HCT116 (cell line): ENCODE results near the gene SNRPF.

Source experiments
- CTCF ChIP-seq, 3 experiments: fragments of 200-600 bp in 1 of 3; sonication (generic) in 1 of 3; IDR thresholded peaks in 2 of 3; conservative IDR thresholded peaks in 1 of 3; 2 replicates each; pipeline ENCODE4 v1.5.1; 2012 to 2017; ENCODE audit warnings: low read depth in 2 of 3, low read length in 2 of 3, antibody characterized with exemption in 1 of 3, borderline replicate concordance in 1 of 3, control low read depth in 1 of 3, mild to moderate bottlenecking in 1 of 3, mixed read lengths in 1 of 3, mixed run types in 1 of 3, moderate library complexity in 1 of 3; ENCODE audit not compliant: insufficient read depth in 1 of 3
- EZH2 ChIP-seq: fragments of 200-600 bp; sonication (generic); IDR thresholded peaks from 2 replicates; pipeline ENCODE4 v1.6.1; 2017; ENCODE audit warnings: antibody characterized with exemption, mixed run types
- POLR2A ChIP-seq: IDR thresholded peaks from 2 replicates; pipeline ENCODE4 v1.7.0; 2011; ENCODE audit warnings: borderline replicate concordance; ENCODE audit not compliant: insufficient read depth, insufficient read length; ENCODE audit errors: extremely low read depth
- POLR2AphosphoS5 ChIP-seq: IDR thresholded peaks from 2 replicates; pipeline ENCODE4 v1.6.1; 2011; ENCODE audit warnings: mild to moderate bottlenecking, low read depth, low read length, moderate library complexity
- REST ChIP-seq: IDR thresholded peaks from 2 replicates; pipeline ENCODE4 v1.6.1; 2012; ENCODE audit warnings: low read depth
- SIN3A ChIP-seq: IDR thresholded peaks from 2 replicates; pipeline ENCODE4 v1.6.1; 2012; ENCODE audit warnings: low read depth
- ZFX ChIP-seq: fragments of 450-650 bp; IDR thresholded peaks from 2 replicates; pipeline ENCODE4 v1.6.1; 2017

DNA sequence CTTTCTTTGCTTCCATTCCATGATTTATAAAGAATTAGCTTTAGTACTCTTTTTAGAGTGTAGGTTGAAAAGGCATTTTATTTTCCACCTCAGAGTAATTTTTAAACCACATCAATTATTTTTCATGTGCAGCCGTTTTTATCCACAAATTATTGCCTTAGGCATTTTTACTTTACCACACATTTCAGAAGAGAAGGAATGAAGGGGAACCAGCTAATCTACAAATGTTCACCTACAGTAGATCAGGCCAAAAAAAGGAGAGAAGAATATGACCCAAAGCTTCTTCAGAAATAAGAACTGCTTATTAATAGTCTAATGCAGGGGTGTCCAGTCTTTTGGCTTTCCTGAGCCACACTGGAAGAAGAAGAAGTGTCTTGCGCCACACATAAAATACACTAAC, 48.3 kb upstream of the SNRPF start:
- no peak for TF ChIP-seq CTCF (IDR thresholded peaks at IDR 0.05 in 2 of 3, conservative IDR thresholded peaks at IDR 0.05 in 1 of 3; ENCODE audit: borderline replicate concordance in 1 of 3, insufficient read depth in 1 of 3, low read depth in 2 of 3, low read length in 2 of 3)
- no peak for TF ChIP-seq POLR2A
- no peak for TF ChIP-seq ZFX
- TF ChIP-seq SIN3A = no peak
- no peak for TF ChIP-seq POLR2AphosphoS5
- TF ChIP-seq REST = no peak
- no peak for TF ChIP-seq EZH2
